Stimulated activated naive B cell treated with anti-CD40 and anti-IgM and Interleukin-4, amounts not matched to agents 10 μg/mL and 1 μg/mL and 100 μg/mL, for 72 hours (primary cell): Measurements from ENCODE around the gene HMGXB3.

Experiments
- ATAC-seq, 2 donors: fragments of 150-1000 bp; cut with Tn5 transposase; replicated peaks; 2 replicates each; pipeline ENCODE4 v1.10.0; 2021; ENCODE audit warnings: moderate library complexity in 1 of 2
- DNase-seq: peaks from one replicate; pipeline ENCODE4 v3.0.0; 2021
- H3K27ac Mint-ChIP-seq: one replicate; pipeline ENCODE4 v1.8.0; 2022; ENCODE audit warnings: mild to moderate bottlenecking, mixed read lengths
- H3K27me3 Mint-ChIP-seq, 2 donors: one replicate each; pipeline ENCODE4 v1.8.0; 2022; ENCODE audit warnings: mixed read lengths in 2 of 2
- H3K36me3 Mint-ChIP-seq, 2 donors: one replicate each; pipeline ENCODE4 v1.8.0; 2022; ENCODE audit warnings: mixed read lengths in 2 of 2, mild to moderate bottlenecking in 1 of 2
- H3K4me1 Mint-ChIP-seq, 2 donors: one replicate each; pipeline ENCODE4 v1.8.0; 2022; ENCODE audit warnings: mixed read lengths in 2 of 2, mild to moderate bottlenecking in 1 of 2
- H3K4me3 Mint-ChIP-seq, 2 donors: one replicate each; pipeline ENCODE4 v1.8.0; 2022; ENCODE audit warnings: mild to moderate bottlenecking in 2 of 2, mixed read lengths in 2 of 2, moderate library complexity in 1 of 2
- H3K9me3 Mint-ChIP-seq, 2 donors: one replicate each; pipeline ENCODE4 v1.8.0; 2022; ENCODE audit warnings: mixed read lengths in 2 of 2, mild to moderate bottlenecking in 1 of 2

Gene HMGXB3

GRCh38 chr5:149966946-149967345 is 33.6 kb upstream of the HMGXB3 start:
- H3K27me3 Mint-ChIP-seq: no peaks in the 10 kb centered on the region
- no peak overlapping the region for H3K27ac Mint-ChIP-seq

GRCh38 chr5:149969181-149969930 is 31.2 kb upstream of the HMGXB3 start:
- H3K4me1 Mint-ChIP-seq: peaks cover 2 to 5% of the 10 kb centered on the region in 2 donors
- no peak for ATAC-seq
- no peaks in the 10 kb centered on the region for H3K9me3 Mint-ChIP-seq
- no peak overlapping the region for H3K4me3 Mint-ChIP-seq
- H3K36me3 Mint-ChIP-seq: peaks cover 4 to 18% of the 10 kb centered on the region in 2 donors
- H3K27me3 Mint-ChIP-seq: no peaks in the 10 kb centered on the region
- DNase-seq: no peak
- H3K27ac Mint-ChIP-seq: no peak overlapping the region

More at GRCh38 chr5:149966946-149967345, 33.6 kb upstream of the HMGXB3 start:
- peaks cover 5 to 19% of the 10 kb centered on the region in 2 donors for H3K36me3 Mint-ChIP-seq
- H3K4me1 Mint-ChIP-seq: peaks cover 7 to 11% of the 10 kb centered on the region in 2 donors
- no peak overlapping the region for H3K4me3 Mint-ChIP-seq
- ATAC-seq (no peak), DNase-seq (no peak)
- H3K9me3 Mint-ChIP-seq: no peaks in the 10 kb centered on the region

GRCh38 chr5:149975409-149975808 is 25.1 kb upstream of the HMGXB3 start:
- H3K4me1 Mint-ChIP-seq: peaks cover 2 to 9% of the 10 kb centered on the region in 2 donors
- H3K36me3 Mint-ChIP-seq: peaks cover 14 to 44% of the 10 kb centered on the region in 2 donors
- ATAC-seq (no peak), DNase-seq (no peak)
- no peak overlapping the region for H3K27ac Mint-ChIP-seq
- no peak overlapping the region for H3K4me3 Mint-ChIP-seq
- no peaks in the 10 kb centered on the region for H3K9me3 Mint-ChIP-seq
- no peaks in the 10 kb centered on the region for H3K27me3 Mint-ChIP-seq

- DNase-seq (no peak), ATAC-seq (no peak)
- Mint-ChIP-seq H3K9me3 (no peaks in the 10 kb centered on the region), H3K4me1 (peaks cover 0 to 5% of the 10 kb centered on the region in 2 donors), H3K27me3 (no peaks in the 10 kb centered on the region), H3K4me3 (no peak overlapping the region), H3K36me3 (peaks cover 21 to 40% of the 10 kb centered on the region in 2 donors), H3K27ac (no peak overlapping the region)
Observed at GRCh38 chr5:149979896-149980295, 20.6 kb upstream of the HMGXB3 start.

GRCh38 chr5:149981206-149981605 is 19.3 kb upstream of the HMGXB3 start:
- Mint-ChIP-seq H3K27me3 (no peaks in the 10 kb centered on the region), H3K27ac (no peak overlapping the region), H3K9me3 (no peaks in the 10 kb centered on the region), H3K4me3 (no peak overlapping the region), H3K36me3 (peaks cover 19 to 34% of the 10 kb centered on the region in 2 donors), H3K4me1 (peaks cover 0 to 4% of the 10 kb centered on the region in 2 donors)
- DNase-seq: no peak
- no peak for ATAC-seq

GRCh38 chr5:149982505-149982904 is 18.0 kb upstream of the HMGXB3 start:
- H3K27ac Mint-ChIP-seq: no peak overlapping the region
- ATAC-seq: no peak
- H3K9me3 Mint-ChIP-seq: no peaks in the 10 kb centered on the region

GRCh38 chr5:149988126-149988525 is 12.4 kb upstream of the HMGXB3 start:
- Mint-ChIP-seq H3K9me3 (no peaks in the 10 kb centered on the region), H3K4me1 (peaks cover 0 to 14% of the 10 kb centered on the region in 2 donors), H3K27ac (no peak overlapping the region), H3K36me3 (no peaks in the 10 kb centered on the region), H3K27me3 (no peaks in the 10 kb centered on the region), H3K4me3 (no peak overlapping the region)
- ATAC-seq (no peak), DNase-seq (no peak)

More at GRCh38 chr5:149982505-149982904, 18.0 kb upstream of the HMGXB3 start:
- Mint-ChIP-seq H3K36me3 (peaks cover 16 to 29% of the 10 kb centered on the region in 2 donors), H3K4me3 (no peak overlapping the region), H3K4me1 (no peaks in the 10 kb centered on the region), H3K27me3 (no peaks in the 10 kb centered on the region)
- no peak for DNase-seq

- ATAC-seq (peak; percentile 80 to 88), DNase-seq (peak; percentile 34)
- peaks cover 0 to 14% of the 10 kb centered on the region in 2 donors for H3K4me1 Mint-ChIP-seq
- H3K27ac Mint-ChIP-seq: no peak overlapping the region
- peaks cover 2 to 9% of the 10 kb centered on the region in 2 donors for H3K36me3 Mint-ChIP-seq
- no peak overlapping the region for H3K4me3 Mint-ChIP-seq
- no peaks in the 10 kb centered on the region for H3K9me3 Mint-ChIP-seq
- no peaks in the 10 kb centered on the region for H3K27me3 Mint-ChIP-seq
Observed at GRCh38 chr5:149990518-149991376, 9.8 kb upstream of the HMGXB3 start.

- DNase-seq (no peak), ATAC-seq (no peak)
- Mint-ChIP-seq H3K27me3 (no peaks in the 10 kb centered on the region), H3K36me3 (peaks cover 7 to 15% of the 10 kb centered on the region in 2 donors), H3K9me3 (no peaks in the 10 kb centered on the region), H3K4me3 (no peak overlapping the region), H3K27ac (no peak overlapping the region), H3K4me1 (peaks cover 0 to 14% of the 10 kb centered on the region in 2 donors)
Observed at GRCh38 chr5:149993471-149993870, 7.1 kb upstream of the HMGXB3 start.

- Mint-ChIP-seq H3K9me3 (no peaks in the 10 kb centered on the region), H3K4me3 (no peak overlapping the region), H3K27ac (no peak overlapping the region), H3K36me3 (peaks cover 7 to 18% of the 10 kb centered on the region in 2 donors), H3K4me1 (peaks cover 13 to 20% of the 10 kb centered on the region in 2 donors), H3K27me3 (no peaks in the 10 kb centered on the region)
- no peak for ATAC-seq
- DNase-seq: no peak
Observed at GRCh38 chr5:149995385-149996204, 4.9 kb upstream of the HMGXB3 start.

- H3K4me1 Mint-ChIP-seq: peaks cover 13 to 17% of the 10 kb centered on the region in 2 donors
- H3K9me3 Mint-ChIP-seq: no peaks in the 10 kb centered on the region
- H3K27ac Mint-ChIP-seq: no peak overlapping the region
- no peak for ATAC-seq
- no peaks in the 10 kb centered on the region for H3K27me3 Mint-ChIP-seq
- H3K4me3 Mint-ChIP-seq: no peak overlapping the region
- peaks cover 7 to 18% of the 10 kb centered on the region in 2 donors for H3K36me3 Mint-ChIP-seq
- no peak for DNase-seq
Observed at GRCh38 chr5:149996205-149996890, 4.2 kb upstream of the HMGXB3 start.

GRCh38 chr5:149998281-149998680 is 2.3 kb upstream of the HMGXB3 start:
- Mint-ChIP-seq H3K27ac (no peak overlapping the region), H3K9me3 (no peaks in the 10 kb centered on the region), H3K4me1 (peaks cover 27 to 35% of the 10 kb centered on the region in 2 donors), H3K4me3 (no peak overlapping the region), H3K36me3 (peaks cover 9 to 23% of the 10 kb centered on the region in 2 donors), H3K27me3 (no peaks in the 10 kb centered on the region)
- no peak for ATAC-seq
- DNase-seq: no peak

- DNase-seq: no peak
- Mint-ChIP-seq H3K36me3 (peaks cover 14 to 33% of the 10 kb centered on the region in 2 donors), H3K9me3 (no peaks in the 10 kb centered on the region), H3K4me1 (peaks cover 30 to 43% of the 10 kb centered on the region in 2 donors), H3K4me3 (peak overlapping the region; percentile 85 to 90), H3K27ac (peak overlapping the region; percentile 96), H3K27me3 (no peaks in the 10 kb centered on the region)
- ATAC-seq: no peak
Observed at GRCh38 chr5:149999359-149999758, 1.2 kb upstream of the HMGXB3 start.
